Neural cell (in vitro differentiated cells): ENCODE measurements around the gene ARSJ. TPM values are rescaled to one million over a fixed set of nuclear protein-coding genes. Genes with fewer than 3 reads are reported as not detected.

Experiments used
- H2AFZ ChIP-seq: fragments of 200-600, 300-800 bp; sonication (generic), shearing (Covaris generic); 2 replicates; pipeline ENCODE4 v1.6.0; 2014; ENCODE audit warnings: low read depth, mild to moderate bottlenecking, antibody characterized with exemption, low read length, moderate library complexity
- H3F3A ChIP-seq: fragments of 200-600 bp; shearing (Covaris generic); 2 replicates; pipeline ENCODE4 v1.6.1; 2016; ENCODE audit warnings: mild to moderate bottlenecking, moderate library complexity, mixed read lengths, antibody characterized with exemption, low read length; ENCODE audit not compliant: insufficient read depth, poor library complexity, severe bottlenecking
- H3K27ac ChIP-seq: fragments of 200-600, 300-800 bp; sonication (generic), shearing (Covaris generic); 2 replicates; pipeline ENCODE4 v1.5.1; 2014; ENCODE audit warnings: mild to moderate bottlenecking, low read length, moderate library complexity
- H3K27me3 ChIP-seq: fragments of 300-800, 200-600 bp; sonication (generic), shearing (Covaris generic); 2 replicates; pipeline ENCODE4 v1.6.0; 2014; ENCODE audit warnings: mild to moderate bottlenecking, low read depth, low read length, moderate library complexity; ENCODE audit not compliant: insufficient read depth
- H3K36me3 ChIP-seq: fragments of 300-800, 200-600 bp; sonication (generic), shearing (Covaris generic); 2 replicates; pipeline ENCODE4 v1.5.1; 2014; ENCODE audit warnings: mild to moderate bottlenecking, antibody characterized with exemption, low read length, moderate library complexity; ENCODE audit not compliant: insufficient read depth
- H3K4me2 ChIP-seq: fragments of 300-800, 200-600 bp; sonication (generic), shearing (Covaris generic); 2 replicates; pipeline ENCODE4 v1.6.0; 2014; ENCODE audit warnings: mild to moderate bottlenecking, low read length
- H3K4me3 ChIP-seq: fragments of 300-800, 200-600 bp; sonication (generic), shearing (Covaris generic); 2 replicates; pipeline ENCODE4 v1.5.1; 2014; ENCODE audit warnings: mild to moderate bottlenecking, low read length, moderate library complexity
- H3K79me2 ChIP-seq: fragments of 200-600 bp; shearing (Covaris generic); replicated peaks from 2 replicates; pipeline ENCODE4 v1.6.0; 2014; ENCODE audit warnings: mild to moderate bottlenecking, low read length, moderate library complexity; ENCODE audit not compliant: insufficient read depth
- H3K9ac ChIP-seq: fragments of 300-800, 200-600 bp; sonication (generic), shearing (Covaris generic); 2 replicates; pipeline ENCODE4 v1.6.1; 2016; ENCODE audit warnings: mild to moderate bottlenecking, low read length, mixed read lengths
- H3K9me2 ChIP-seq: fragments of 200-600 bp; shearing (Covaris generic); 2 replicates; pipeline ENCODE4 v1.6.1; 2016; ENCODE audit warnings: mild to moderate bottlenecking, low read length, mixed read lengths; ENCODE audit not compliant: insufficient read depth
- H3K9me3 ChIP-seq: fragments of 200-600, 300-800 bp; sonication (generic), shearing (Covaris generic); 2 replicates; pipeline ENCODE4 v1.6.1; 2016; ENCODE audit warnings: mild to moderate bottlenecking, mixed run types, low read length, moderate library complexity, mixed read lengths
- H4K20me1 ChIP-seq: fragments of 200-600 bp; shearing (Covaris generic); 2 replicates; pipeline ENCODE4 v1.6.1; 2016; ENCODE audit warnings: mild to moderate bottlenecking, mixed run types; ENCODE audit not compliant: insufficient read depth
- CTCF ChIP-seq: fragments of 450-650 bp; IDR thresholded peaks from 2 replicates; pipeline ENCODE4 v1.5.1; 2014; ENCODE audit warnings: antibody characterized with exemption, mild to moderate bottlenecking, moderate library complexity; ENCODE audit not compliant: poor library complexity, severe bottlenecking
- EP300 ChIP-seq: fragments of 450-650 bp; conservative IDR thresholded peaks from 2 replicates; pipeline ENCODE4 v1.6.1; 2014; ENCODE audit warnings: antibody characterized with exemption, mild to moderate bottlenecking, moderate library complexity; ENCODE audit not compliant: poor library complexity, severe bottlenecking
- EZH2 ChIP-seq: fragments of 200-600, 300-800 bp; shearing (Covaris generic), sonication (generic); IDR thresholded peaks from 2 replicates; pipeline ENCODE4 v1.6.1; 2014; ENCODE audit warnings: antibody characterized with exemption, low read length, borderline replicate concordance, mild to moderate bottlenecking; ENCODE audit not compliant: insufficient read depth, poor library complexity, severe bottlenecking
- MXI1 ChIP-seq: fragments of 450-650 bp; conservative IDR thresholded peaks from 2 replicates; pipeline ENCODE4 v1.6.1; 2014; ENCODE audit warnings: antibody characterized with exemption, mild to moderate bottlenecking; ENCODE audit not compliant: poor library complexity, severe bottlenecking
- POLR2AphosphoS5 ChIP-seq: IDR thresholded peaks from 2 replicates; pipeline ENCODE4 v1.6.1; 2012
- RAD21 ChIP-seq: fragments of 450-650 bp; conservative IDR thresholded peaks from 2 replicates; pipeline ENCODE4 v1.6.1; 2014; ENCODE audit warnings: antibody characterized with exemption, mild to moderate bottlenecking, moderate library complexity
- REST ChIP-seq: IDR thresholded peaks from 2 replicates; pipeline ENCODE4 v1.6.1; 2012; ENCODE audit warnings: borderline replicate concordance
- SMC3 ChIP-seq: fragments of 450-650 bp; conservative IDR thresholded peaks from 2 replicates; pipeline ENCODE4 v1.6.1; 2014; ENCODE audit warnings: antibody characterized with exemption, mild to moderate bottlenecking, moderate library complexity; ENCODE audit not compliant: poor library complexity
- TAF1 ChIP-seq: IDR thresholded peaks from 2 replicates; pipeline ENCODE4 v1.6.1; 2012; ENCODE audit warnings: low read depth
- polyA plus RNA-seq: library from polyadenylated mRNA; depleted of rRNA; stranded (reverse); fragments of >200 nt; gene quantifications from 2 replicates; pipeline ENCODE4 v1.2.3, GENCODE V29; 2014

ARSJ gene
- polyA plus RNA-seq, 1 donor from 2014 or later: 0.10 TPM

- Histone ChIP-seq H3K79me2 (no peaks in the 10 kb centered on the region), H3K4me2 (peak overlapping the region; percentile 88), H3K27ac (no peak overlapping the region), H3K9ac (no peak overlapping the region), H3F3A (no peaks in the 10 kb centered on the region), H3K9me3 (no peaks in the 10 kb centered on the region), H3K4me3 (peak overlapping the region; percentile 70), H4K20me1 (no peaks in the 10 kb centered on the region), H3K9me2 (no peaks in the 10 kb centered on the region), H2AFZ (no peak overlapping the region), H3K36me3 (no peaks in the 10 kb centered on the region), H3K27me3 (peaks cover 42% of the 10 kb centered on the region)
- TF ChIP-seq CTCF (no peak), POLR2AphosphoS5 (no peak), MXI1 (no peak), RAD21 (no peak), EZH2 (no peak), TAF1 (no peak), SMC3 (no peak), REST (no peak), EP300 (no peak)
Measured at GRCh38 chr4:113979905-113980615, 613 bp upstream of the ARSJ start.

- peak overlapping the region; percentile 88 for H3K4me2 ChIP-seq
- no peaks in the 10 kb centered on the region for H3K9me2 ChIP-seq
- H3K36me3 ChIP-seq: no peaks in the 10 kb centered on the region
- H2AFZ ChIP-seq: no peak overlapping the region
- peaks cover 42% of the 10 kb centered on the region for H3K27me3 ChIP-seq
- no peaks in the 10 kb centered on the region for H4K20me1 ChIP-seq
- H3K9me3 ChIP-seq: no peaks in the 10 kb centered on the region
- TF ChIP-seq REST: no peak
- TF ChIP-seq EZH2: no peak
- no peak for TF ChIP-seq RAD21
- TF ChIP-seq POLR2AphosphoS5: no peak
- no peaks in the 10 kb centered on the region for H3K79me2 ChIP-seq
- H3K9ac ChIP-seq: no peak overlapping the region
- H3K4me3 ChIP-seq: peak overlapping the region; percentile 70
- no peak overlapping the region for H3K27ac ChIP-seq
- no peaks in the 10 kb centered on the region for H3F3A ChIP-seq
Measured at GRCh38 chr4:113978561-113979147, 793 bp downstream of the ARSJ start.
